GM19455 (cell line): ENCODE data around the gene PLA2G2F.

Experiments
- ATAC-seq: cut with Tn5 transposase; IDR thresholded peaks from one replicate; pipeline ENCODE4 v1.9.1; 2021; ENCODE audit not compliant: unreplicated experiment

The PLA2G2F gene

GRCh38 chr1:20167126-20167525 is 28.0 kb downstream of the PLA2G2F start:
- ATAC-seq = no peak

GRCh38 chr1:20168564-20169491 is 29.7 kb downstream of the PLA2G2F start:
- ATAC-seq = no peak

GRCh38 chr1:20169932-20170331 is 30.8 kb downstream of the PLA2G2F start:
- ATAC-seq = no peak

- ATAC-seq = no peak
Observed at GRCh38 chr1:20172033-20172590, 33.0 kb downstream of the PLA2G2F start.

GRCh38 chr1:20174937-20175666 is 36.0 kb downstream of the PLA2G2F start:
- no peak for ATAC-seq

GRCh38 chr1:20178634-20179370 is 39.7 kb downstream of the PLA2G2F start:
- no peak for ATAC-seq

- ATAC-seq = no peak
Observed at GRCh38 chr1:20179371-20180128, 40.4 kb downstream of the PLA2G2F start.

- no peak for ATAC-seq
Observed at GRCh38 chr1:20180129-20180843, 41.2 kb downstream of the PLA2G2F start.

- ATAC-seq = no peak
Observed at GRCh38 chr1:20180844-20181207, 41.7 kb downstream of the PLA2G2F start.

GRCh38 chr1:20182415-20182814 is 43.3 kb downstream of the PLA2G2F start:
- no peak for ATAC-seq

GRCh38 chr1:20183035-20183434 is 43.9 kb downstream of the PLA2G2F start:
- ATAC-seq = no peak

GRCh38 chr1:20183616-20184271 is 44.6 kb downstream of the PLA2G2F start:
- no peak for ATAC-seq

GRCh38 chr1:20184481-20184900 is 45.4 kb downstream of the PLA2G2F start:
- ATAC-seq = no peak

GRCh38 chr1:20184997-20185833 is 46.1 kb downstream of the PLA2G2F start:
- no peak for ATAC-seq

GRCh38 chr1:20185834-20186782 is 47.0 kb downstream of the PLA2G2F start, which contains the start of the genes PLA2G2C and UBXN10:
Gene PLA2G2C (minus strand): TSS chr1:20186518. CDS start chr1:20177363, 9,155 bp downstream.
Gene UBXN10 (plus strand): TSS chr1:20186096. CDS start chr1:20190562, 4,466 bp downstream.
- ATAC-seq = no peak

GRCh38 chr1:20187103-20187812 is 48.1 kb downstream of the PLA2G2F start:
- no peak for ATAC-seq
